GM18519 (cell line): Measurements from ENCODE around the gene VWA8.
A peak's percentile ranks its signal among the peaks of the same experiment; 100 is the strongest.
"Not testable (repeated sequence)": the region's sequence is repeated elsewhere in the genome, so short reads cannot be mapped to it uniquely, and the experiment has no call there.

Experiments used
- ATAC-seq: cut with Tn5 transposase; IDR thresholded peaks from one replicate; pipeline ENCODE4 v1.9.1; 2021; ENCODE audit warnings: mild to moderate bottlenecking, moderate library complexity; ENCODE audit not compliant: unreplicated experiment, low FRiP score

VWA8 gene

DNA sequence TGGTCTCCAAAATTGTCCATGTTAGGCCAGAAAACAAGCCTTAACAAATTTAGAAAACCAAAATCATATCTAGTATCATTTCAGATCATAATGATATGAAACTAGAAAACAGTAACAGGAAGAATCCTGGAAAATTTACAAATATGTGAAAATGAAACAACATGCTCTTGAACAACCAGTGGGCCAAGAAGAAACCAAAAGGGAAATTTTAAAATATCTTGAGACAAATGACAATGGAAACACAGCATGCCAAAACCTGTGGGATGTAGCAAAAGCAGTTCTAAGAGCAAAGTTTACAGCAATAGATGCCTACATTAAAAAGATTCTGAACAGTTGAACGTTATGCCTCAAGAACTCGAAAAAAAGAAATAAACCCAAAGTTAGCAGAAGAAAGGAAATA is 32.6 kb downstream of the VWA8 start:
- no peak for ATAC-seq

DNA sequence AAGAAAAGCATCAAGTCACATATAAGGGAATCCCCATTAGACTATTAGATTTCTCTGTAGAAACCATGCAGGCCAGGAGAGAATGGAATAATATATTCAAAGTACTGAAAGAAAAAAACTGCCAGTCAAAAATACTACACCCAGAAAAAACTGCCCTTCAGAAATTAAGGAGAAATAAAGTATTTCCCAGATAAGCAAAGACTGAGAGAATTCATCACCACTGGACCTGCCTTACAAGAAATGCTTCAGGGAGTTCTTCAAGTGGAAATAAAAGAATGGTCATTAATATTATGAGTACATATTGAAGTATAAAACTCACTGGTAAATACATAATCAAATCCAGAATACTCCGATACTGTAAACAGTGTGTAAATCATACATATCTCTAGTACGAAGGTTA is 35.9 kb downstream of the VWA8 start:
- ATAC-seq: no peak

DNA sequence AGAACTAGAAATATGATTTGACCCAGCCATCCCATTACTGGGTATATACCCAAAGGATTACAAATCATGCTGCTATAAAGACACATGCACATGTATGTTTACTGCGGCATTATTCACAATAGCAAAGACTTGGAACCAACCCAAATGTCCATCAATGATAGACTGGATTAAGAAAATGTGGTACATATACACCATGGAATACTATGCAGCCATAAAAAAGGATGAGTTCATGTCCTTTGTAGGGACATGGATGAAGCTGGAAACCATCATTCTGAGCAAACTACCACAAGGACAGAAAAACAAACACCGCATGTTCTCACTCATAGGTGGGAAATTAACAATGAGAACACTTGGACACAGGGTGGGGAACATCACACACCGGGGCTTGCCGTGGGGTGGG is 38.0 kb downstream of the VWA8 start:
- ATAC-seq: not testable (repeated sequence)

DNA sequence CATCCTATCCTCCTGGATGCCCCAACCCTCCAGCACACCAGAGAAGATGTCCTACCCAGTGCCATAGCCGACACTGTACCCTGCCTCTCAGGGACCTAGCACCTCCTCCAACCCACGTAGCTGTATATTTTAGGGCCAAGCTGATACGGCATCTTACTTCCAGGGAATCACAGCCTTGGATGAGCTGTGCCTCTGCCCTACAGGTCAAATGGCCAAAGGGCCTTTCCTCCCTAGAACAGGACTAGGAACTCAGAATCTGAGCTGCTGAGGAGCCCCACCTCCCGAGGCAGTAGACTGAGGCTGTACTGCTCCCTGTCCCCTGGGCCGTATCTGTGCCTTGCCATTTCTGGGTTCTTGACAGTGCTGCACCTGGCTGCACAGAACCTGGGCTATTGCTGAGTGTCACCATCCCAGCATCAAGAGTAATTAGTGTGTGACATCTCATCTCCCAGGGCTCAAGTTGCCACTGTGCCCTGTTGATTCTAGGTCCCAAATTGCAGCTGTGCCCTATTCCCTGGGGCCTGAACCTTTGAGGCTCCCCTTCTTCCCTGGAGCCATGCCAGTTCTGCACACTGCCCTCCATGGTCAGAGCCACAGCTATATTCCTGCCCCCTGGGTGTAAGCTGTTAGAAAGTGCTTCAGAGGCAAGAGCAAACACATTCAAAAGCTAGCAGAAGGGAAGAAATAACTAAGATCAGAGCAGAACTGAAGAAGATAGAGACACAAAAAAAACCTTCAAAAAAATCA is 41.0 kb downstream of the VWA8 start:
- ATAC-seq: no peak

DNA sequence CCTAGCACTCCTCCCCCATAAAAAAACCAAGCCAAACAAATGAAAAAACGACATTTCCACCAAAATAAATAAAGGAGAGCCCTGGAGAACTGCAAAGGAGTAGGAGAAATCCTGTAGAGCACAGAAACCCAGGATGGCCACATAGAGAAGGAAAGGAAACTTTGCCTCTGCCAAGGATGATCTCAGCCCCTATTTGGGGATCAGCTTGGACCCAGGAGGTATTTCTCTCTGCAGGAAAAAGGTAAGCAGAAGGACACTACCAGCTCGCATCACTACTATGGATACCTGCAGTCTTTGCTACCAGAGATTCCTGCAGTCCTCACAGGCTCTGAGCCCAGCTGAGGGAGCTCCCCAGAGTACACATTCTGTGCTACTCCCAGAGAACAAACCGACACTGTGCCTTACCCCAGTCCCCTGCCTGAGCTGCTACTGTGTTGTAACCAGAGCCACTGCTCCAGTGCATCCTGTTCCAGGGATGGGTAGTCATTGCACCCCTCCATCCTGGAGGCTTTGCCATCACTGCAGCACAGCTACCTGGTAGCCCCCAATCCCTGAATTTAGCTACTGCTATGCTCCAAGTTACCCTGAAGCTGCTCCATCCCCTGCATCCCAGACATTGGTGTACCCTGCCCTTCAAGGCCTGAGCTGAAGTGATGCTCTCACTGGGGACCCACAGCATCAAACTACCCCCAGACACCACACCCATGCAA is 41.7 kb downstream of the VWA8 start:
- ATAC-seq: no peak

DNA sequence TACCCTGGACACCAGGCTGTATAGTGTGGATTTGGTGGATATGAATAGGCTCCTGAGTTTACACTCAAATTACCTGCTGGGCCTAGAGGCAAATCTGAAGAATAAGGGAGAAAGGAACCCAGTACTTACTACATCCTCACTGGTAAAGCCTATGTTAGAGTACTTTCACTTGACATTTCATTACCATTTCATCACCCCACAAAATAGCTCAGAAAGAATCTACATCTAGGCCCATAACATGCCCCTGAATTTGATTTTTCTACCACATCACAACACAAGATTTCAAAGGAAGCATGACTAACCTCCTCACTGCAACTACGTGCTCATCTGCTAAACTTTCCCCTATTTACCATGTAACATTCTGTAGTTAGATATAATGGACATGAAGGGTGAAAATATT is 43.3 kb downstream of the VWA8 start:
- ATAC-seq: no peak

DNA sequence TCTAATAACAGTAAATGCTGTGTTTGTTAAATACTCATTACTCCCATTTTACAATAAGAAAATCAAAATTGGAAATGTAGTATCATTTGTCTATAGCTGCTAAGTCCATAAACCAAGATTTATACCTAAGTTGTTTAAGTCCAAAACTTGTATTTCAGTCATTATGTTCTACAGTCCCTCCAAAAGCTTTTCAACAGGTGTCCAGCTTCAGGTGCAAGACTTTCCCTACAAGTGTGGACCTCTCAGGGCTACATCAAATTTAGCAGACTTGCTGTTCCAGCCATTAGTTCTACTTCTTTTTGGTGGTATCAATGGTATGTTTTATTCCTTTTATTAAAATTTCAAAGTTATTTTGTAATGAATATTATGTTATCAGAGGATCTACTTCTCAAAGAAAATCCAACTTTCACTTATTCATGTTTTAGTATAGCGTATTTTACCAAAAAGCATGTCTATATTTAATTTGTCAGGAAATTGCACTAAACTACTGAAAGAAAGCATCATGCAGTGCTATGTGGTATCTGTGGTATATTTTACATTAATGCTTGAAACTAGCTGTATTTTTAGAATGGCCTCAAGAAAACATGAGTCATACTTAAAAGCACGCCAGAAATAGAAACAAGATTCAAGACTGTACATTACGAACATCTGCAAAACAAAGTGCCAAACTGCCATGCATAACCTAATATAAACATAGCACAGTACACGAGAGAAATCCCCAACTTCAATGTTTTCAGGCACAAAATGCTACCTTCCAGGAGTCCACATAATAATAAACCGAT is 44.5 kb downstream of the VWA8 start:
- ATAC-seq: peak; percentile 87

DNA sequence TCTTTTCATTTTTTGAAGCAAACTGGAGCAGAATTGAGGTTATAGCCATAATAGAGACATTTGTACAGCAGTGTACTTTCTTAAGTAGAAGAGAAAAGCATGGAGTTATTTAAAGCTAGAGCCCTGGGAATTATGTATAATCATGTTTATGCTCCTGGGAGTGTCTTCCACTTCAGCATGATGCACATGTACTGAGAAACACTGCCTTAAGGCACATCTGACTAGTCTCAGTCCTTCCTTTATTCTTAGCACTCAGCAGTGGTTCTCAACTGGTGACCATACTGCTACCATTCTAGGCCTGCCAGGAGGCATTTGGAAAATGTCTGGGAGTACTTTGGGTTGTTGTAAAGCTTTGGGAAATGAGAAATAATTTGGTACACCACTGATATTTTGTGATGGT is 45.8 kb downstream of the VWA8 start:
- no peak for ATAC-seq

DNA sequence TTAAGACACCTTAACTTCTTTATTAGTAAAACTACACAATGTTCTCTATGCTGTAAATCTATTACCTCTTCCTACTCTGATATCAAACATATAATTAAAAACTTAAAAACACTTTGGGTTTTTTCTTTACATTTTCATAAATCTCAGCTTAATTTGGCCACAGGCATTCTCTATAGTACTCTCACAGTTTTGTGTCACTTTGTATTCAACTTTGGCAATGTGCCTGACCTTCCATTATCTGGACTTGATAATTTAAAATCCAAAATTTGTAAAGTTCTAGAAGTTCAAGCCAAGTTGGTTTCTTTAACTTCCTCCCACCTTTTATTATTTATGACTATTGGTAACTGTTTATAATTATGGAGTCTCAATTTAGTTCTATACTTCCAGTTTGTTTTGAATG is 46.4 kb downstream of the VWA8 start:
- no peak for ATAC-seq

DNA sequence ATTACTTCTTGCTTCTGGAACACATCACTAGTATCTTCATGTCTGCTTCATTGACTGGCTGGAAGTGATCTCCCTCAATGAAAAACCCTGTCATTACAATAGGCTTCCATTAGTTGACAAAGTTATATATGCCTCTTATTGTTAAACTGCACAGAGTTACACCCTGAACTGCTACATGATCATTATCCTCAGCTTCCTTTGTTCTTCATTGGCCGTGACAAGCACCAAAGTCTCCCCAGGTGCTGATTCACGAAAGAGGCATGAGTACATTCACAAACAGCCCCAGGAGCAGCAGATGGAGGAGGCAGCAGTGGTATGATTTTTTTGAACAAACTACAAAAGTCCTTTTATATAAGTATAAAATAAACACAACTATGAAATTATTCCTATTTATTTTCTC is 51.4 kb downstream of the VWA8 start:
- no peak for ATAC-seq

DNA sequence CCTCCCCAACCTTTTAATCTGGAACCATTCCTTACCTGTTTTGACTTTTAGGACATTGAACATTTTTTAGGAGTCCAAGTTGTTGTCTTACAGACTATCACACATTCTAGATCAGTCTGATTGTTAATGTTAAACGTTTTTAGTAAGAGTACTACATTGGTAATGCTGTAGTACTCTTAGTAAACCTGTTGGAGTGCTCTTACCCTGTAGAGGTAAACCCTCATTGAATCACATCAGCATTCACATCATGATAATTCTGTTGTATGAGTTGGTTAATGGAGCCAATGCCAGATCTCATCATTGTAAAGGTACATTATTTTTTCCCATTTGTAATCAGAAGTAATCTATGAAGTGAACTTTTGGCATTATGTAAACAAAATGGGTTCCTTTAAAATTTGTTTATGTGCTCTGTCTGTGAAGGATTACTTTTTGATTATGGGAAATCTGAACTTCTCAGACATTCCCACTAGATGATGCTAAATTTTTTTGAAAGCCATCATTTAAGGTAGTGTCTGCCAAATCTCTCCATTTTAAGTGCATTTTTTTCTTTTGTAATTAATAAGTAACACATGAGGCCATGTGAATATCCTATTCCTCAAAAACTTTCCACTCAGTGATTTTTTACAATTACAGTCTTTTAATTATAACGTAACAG is 55.2 kb downstream of the VWA8 start:
- peak; percentile 96 for ATAC-seq

DNA sequence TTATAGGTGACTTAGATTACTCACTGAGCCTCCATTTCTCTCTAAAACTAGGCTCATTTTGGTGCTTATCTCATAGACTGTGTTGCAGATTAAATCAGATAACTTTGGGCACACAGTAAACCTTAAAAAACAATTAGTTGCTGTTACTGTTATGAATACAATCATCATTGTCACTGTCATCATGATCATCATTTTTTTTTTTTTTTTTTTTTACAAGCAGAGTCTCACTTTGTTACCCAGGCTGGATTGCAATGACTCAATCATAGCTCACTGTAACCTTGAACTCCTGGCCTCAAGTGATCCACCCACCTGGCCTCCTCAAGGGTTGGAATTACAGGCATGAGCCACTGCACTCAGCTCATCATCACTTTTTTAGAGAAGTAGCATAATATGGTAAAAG is 60.0 kb downstream of the VWA8 start:
- ATAC-seq: no peak

DNA sequence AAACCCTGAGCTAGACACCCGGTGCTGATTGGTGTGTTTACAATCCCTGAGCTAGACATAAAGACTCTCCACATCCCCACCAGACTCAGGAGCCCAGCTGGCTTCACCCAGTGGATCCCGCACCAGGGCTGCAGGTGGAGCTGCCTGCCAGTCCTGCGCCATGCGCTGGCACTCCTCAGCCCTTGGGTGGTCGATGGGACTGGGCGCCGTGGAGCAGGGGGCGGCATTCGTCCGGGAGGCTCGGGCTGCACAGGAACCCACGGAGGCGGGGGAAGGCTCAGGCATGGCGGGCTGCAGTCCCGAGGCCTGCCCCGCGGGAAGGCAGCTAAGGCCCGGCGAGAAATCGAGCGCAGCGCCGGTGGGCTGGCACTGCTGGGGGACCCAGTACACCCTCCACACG is 62.5 kb downstream of the VWA8 start:
- not testable (repeated sequence) for ATAC-seq

DNA sequence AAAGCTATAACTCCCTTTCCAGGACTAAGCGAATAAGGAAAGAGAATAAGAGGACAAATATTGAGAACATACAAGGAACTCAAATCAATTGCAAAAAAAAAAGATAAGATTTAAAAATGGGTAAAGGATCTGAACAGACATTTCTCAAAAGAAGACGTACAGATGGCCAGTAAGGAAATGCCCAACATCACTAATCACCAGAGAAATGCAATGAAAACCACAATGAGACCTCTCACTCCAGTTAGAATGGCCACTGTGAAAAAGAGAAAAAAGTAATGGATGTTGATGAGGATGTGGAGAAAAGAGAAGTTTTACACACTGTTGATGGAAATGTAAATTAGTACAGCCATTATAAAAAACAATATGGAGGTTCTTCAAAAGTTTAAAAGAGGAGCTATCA is 63.8 kb downstream of the VWA8 start:
- ATAC-seq: no peak

DNA sequence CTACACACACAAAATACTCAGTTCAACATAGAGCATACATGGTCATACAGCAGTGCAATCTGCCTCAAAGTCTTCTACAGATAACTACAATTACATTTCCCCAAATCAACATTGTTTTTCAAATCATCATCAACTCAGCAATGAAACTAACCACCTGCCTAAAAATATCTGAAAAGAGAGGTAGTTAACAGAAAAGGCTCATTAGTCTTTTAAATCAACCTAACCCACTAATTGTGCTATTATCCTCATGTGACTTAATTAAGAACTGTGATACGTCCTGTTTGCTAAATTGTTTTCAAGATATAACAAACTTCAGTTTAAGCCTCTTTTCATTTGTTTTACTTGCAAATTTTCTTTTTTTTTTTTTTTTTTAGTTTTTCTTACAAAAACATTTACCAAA is 65.4 kb downstream of the VWA8 start:
- ATAC-seq: no peak

DNA sequence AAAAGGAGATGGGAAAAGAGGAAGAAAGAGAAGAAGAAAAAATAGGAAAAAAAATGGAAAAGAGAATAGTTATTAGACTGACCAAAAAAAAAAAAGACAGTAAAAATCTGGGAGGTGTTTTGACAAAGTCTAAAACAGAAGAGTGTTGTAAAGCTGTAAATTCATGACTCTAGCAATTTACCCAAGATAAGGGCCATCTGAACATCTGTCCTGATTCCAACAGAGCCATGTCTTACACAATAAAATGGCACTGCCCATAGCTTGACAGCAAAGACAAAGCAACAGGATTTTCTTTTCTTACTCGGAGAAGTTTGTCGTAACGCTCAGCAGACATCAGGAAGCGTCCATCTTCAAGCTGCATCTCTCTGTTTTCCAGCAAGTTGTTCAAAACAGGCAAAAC is 69.8 kb downstream of the VWA8 start:
- no peak for ATAC-seq

DNA sequence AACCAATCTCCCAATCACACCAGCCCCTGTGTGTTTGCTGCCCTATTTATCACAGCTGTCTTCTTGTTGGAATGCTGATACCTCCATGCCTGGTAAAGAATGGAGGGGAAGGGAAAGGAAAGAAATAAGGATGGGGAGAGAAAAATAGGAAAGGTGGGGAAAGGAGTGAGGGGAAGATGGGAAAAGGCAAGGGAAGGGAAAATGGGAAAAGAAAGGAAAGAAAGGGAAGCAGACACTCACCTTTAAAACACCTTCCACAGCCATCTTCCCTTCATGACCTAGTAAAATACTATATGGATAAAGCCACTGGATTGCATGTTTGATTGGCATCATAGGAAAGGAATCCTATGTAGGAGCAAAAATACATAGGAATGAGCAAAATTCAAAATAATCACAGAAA is 77.8 kb downstream of the VWA8 start:
- ATAC-seq: no peak

DNA sequence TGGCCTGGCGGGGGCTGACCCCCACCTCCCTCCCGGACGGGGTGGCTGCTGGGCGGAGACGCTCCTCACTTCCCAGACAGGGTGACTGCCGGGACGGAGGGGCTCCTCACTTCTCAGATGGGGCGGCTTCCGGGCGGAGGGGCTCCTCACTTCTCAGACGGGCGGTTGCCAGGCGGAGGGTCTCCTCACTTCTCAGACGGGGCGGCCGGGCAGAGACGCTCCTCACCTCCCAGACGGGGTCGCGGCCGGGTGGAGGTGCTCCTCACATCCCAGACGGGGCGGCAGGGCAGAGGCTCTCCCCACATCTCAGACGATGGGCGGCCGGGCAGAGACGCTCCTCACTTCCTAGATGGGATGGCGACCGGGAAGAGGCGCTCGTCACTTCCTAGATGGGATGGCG is 79.0 kb downstream of the VWA8 start:
- ATAC-seq: not testable (repeated sequence)

DNA sequence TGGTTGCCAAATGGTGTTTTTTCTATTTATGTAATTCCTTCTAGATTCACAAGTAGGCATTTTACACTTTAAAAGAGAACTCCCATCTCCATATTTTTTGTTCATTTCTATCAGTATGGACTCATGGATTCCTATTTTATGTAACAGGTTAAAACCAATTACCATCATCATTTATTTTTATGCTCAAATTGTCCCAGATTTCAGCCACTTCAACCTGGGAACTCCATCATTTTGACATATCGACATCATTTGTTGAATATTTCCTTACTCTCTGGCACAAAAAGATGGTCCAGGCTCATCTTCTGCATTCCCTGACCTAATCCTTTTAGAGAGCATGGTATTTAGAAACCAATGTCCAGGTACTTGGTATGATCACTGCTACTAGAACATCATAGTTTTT is 79.9 kb downstream of the VWA8 start:
- ATAC-seq: no peak

DNA sequence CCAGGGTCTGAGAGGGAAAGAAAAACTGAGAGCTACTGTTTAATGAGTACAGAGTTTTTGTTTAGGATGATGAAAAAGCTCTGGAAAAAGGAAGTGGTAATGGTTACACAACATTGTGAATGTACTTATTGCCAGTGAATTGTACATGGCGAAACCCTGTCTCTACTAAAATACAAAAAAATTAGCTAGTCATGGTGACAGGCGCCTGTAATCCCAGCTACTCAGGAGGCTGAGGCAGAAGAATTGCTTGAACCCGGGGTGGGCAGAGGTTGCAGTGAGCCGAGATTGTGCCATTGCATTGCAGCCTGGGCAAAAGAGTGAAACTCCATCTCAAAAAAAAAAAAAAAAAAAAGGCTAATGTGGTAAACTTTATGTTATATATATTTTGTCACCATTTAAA is 96.3 kb downstream of the VWA8 start:
- no peak for ATAC-seq

DNA sequence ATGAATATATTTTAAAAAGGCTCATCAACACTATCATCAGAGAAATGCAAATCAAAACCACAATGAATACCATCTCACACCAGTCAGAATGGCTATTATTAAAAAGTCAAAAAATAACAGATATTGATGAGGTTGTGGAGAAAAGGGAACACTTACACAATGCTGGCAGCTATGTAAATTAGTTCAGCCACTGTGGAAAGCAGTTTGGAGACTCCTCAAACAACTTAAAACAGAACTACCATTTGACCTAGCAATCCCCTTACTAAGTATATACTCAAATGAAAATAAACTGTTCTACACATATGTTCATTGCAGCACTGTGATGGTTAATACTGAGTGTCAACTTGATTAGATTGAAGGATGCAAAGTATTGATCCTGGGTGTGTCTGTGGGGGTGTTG is 98.2 kb downstream of the VWA8 start:
- ATAC-seq: not testable (repeated sequence)
